Right atrium auricular region (tissue), 2 donors: ENCODE measurements around the gene B3GALNT2. TPM values are rescaled to one million over a fixed set of nuclear protein-coding genes. Genes with fewer than 3 reads are reported as not detected.

ENCODE experiments used
- DNase-seq: peaks from one replicate; pipeline ENCODE4 v3.0.0-alpha.2; 2019; ENCODE audit warnings: low spot score
- H3K27ac ChIP-seq, 2 donors: fragments of 200-600 bp; sonication (generic); 1 replicate in 1 of 2; 2 replicates in 1 of 2; pipeline ENCODE4 v1.5.1; 2016 to 2019
- H3K27me3 ChIP-seq, 2 donors: fragments of 200-600 bp; sonication (generic); one replicate each; pipeline versions ENCODE4 v1.5.1 to v1.6.0; 2017 to 2019
- H3K36me3 ChIP-seq: fragments of 200-600 bp; sonication (generic); one replicate; pipeline ENCODE4 v1.5.1; 2016
- H3K4me1 ChIP-seq, 2 donors: fragments of 200-600 bp; sonication (generic); one replicate each; pipeline versions ENCODE4 v1.5.1 to v1.6.0; 2017 to 2019
- H3K4me3 ChIP-seq, 2 donors: fragments of 200-600 bp; sonication (generic); 1 replicate in 1 of 2; 2 replicates in 1 of 2; pipeline ENCODE4 v1.5.1; 2017 to 2019; ENCODE audit warnings: mild to moderate bottlenecking in 1 of 2, moderate library complexity in 1 of 2
- H3K9me3 ChIP-seq, 2 donors: fragments of 200-600 bp; sonication (generic); one replicate each; pipeline ENCODE4 v1.5.1; 2019
- CTCF ChIP-seq, 2 donors: fragments of 200-600 bp; sonication (generic); IDR thresholded peaks; one replicate each; pipeline ENCODE4 v1.5.1; 2019; ENCODE audit warnings: antibody characterized with exemption in 2 of 2
- total RNA-seq, 2 donors: library from RNA; depleted of rRNA; stranded (reverse); fragments of >200 nt; gene quantifications; one replicate each; pipeline ENCODE4 v1.1.0, GENCODE V29; 2016

Gene B3GALNT2
- total RNA-seq, 2 donors from 2014 or later = 18.9 to 23.2 TPM

GRCh38 chr1:235408503-235408960 lies 95.7 kb downstream of the B3GALNT2 start:
- Histone ChIP-seq H3K27ac (no peak overlapping the region), H3K4me3 (no peak overlapping the region), H3K9me3 (no peaks in the 10 kb centered on the region), H3K4me1 (peaks cover 0 to 11% of the 10 kb centered on the region in 2 donors), H3K27me3 (no peaks in the 10 kb centered on the region), H3K36me3 (peaks cover under 1% of the 10 kb centered on the region)
- TF ChIP-seq CTCF (IDR thresholded peaks at IDR 0.05) = no peak
- DNase-seq = no peak

DNA sequence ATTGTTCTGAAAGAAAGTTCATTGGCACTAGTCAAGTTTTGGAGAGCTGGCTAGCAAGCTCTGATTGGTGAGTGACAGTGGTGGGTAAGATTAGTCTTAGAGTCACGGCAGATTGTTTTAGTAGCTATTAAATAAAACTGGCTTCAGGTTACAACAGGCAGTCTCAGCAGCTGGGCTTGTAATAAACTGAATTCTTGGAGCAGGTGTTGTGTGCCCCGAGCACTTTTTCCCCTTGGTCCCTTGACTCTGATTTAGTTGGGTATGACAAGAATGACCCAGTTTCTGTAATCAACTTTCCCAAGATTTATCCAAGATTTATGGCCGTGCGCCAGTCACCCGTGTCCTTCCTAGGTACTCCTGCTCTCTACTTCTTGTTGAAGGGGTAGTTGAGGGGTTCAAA lies 96.8 kb downstream of the B3GALNT2 start:
- peaks cover 0 to 11% of the 10 kb centered on the region in 2 donors for H3K4me1 ChIP-seq
- no peaks in the 10 kb centered on the region for H3K27me3 ChIP-seq
- H3K36me3 ChIP-seq = peaks cover 9% of the 10 kb centered on the region
- H3K9me3 ChIP-seq = no peaks in the 10 kb centered on the region
- H3K4me3 ChIP-seq = no peak overlapping the region
- H3K27ac ChIP-seq = no peak overlapping the region
- no peak for TF ChIP-seq CTCF (IDR thresholded peaks at IDR 0.05)
- DNase-seq = no peak

DNA sequence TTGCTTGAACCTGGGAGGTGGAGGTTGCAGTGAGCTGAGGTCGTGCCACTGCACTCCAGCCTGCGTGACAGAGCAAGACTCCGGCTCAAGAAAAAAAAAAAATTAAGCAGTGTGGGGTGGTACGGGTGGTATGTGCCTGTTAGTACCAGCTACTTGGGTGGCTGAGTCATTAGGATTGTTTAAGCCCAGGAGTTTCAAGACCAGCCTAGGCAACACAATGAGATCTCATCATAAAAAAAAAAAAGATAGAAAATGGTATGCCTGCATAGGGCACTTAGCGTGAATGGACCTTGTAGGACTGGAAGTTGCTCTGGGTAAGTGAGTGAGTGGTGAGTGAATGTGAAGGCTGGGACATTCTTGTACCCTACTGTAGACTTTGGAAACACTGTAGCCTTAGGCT lies 100.1 kb downstream of the B3GALNT2 start:
- no peaks in the 10 kb centered on the region for H3K9me3 ChIP-seq

DNA sequence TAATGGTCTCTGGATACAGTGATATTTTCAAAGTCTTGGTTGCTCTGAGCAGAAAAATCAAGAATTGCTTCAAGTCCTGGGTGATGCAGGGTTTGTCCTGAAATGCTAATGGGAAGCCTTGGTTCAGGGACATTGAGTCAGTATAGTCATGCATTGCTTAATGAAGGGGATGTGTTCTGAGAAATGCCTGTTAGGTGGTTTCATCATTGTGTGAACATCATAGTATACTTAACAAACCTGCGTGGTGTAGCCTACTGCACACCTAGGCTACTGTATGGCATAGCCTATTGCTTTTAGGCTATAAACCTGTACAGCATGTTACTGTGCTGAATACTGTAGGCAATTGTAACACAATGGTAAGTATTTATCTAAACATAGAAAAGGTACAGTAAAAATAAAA lies 100.7 kb downstream of the B3GALNT2 start:
- peaks cover 9% of the 10 kb centered on the region for H3K36me3 ChIP-seq
- DNase-seq = no peak
- H3K4me3 ChIP-seq = no peak overlapping the region
- H3K27me3 ChIP-seq = no peaks in the 10 kb centered on the region
- no peaks in the 10 kb centered on the region for H3K9me3 ChIP-seq
- peaks cover 0 to 3% of the 10 kb centered on the region in 2 donors for H3K4me1 ChIP-seq
- TF ChIP-seq CTCF (IDR thresholded peaks at IDR 0.05) = no peak
- no peak overlapping the region for H3K27ac ChIP-seq

More for the DNA sequence above, 100.1 kb downstream of the B3GALNT2 start:
- DNase-seq = no peak
- Histone ChIP-seq H3K4me3 (no peak overlapping the region), H3K4me1 (peaks cover 0 to 9% of the 10 kb centered on the region in 2 donors), H3K36me3 (peaks cover 9% of the 10 kb centered on the region), H3K27me3 (no peaks in the 10 kb centered on the region), H3K27ac (no peak overlapping the region)
- no peak for TF ChIP-seq CTCF (IDR thresholded peaks at IDR 0.05)

- no peak overlapping the region for H3K27ac ChIP-seq
- H3K27me3 ChIP-seq = no peaks in the 10 kb centered on the region
- no peak for TF ChIP-seq CTCF (IDR thresholded peaks at IDR 0.05)
- no peak overlapping the region for H3K4me3 ChIP-seq
- no peak for DNase-seq
- no peaks in the 10 kb centered on the region for H3K9me3 ChIP-seq
- H3K36me3 ChIP-seq = peaks cover 9% of the 10 kb centered on the region
- no peaks in the 10 kb centered on the region for H3K4me1 ChIP-seq
These were observed 101.6 kb downstream of the B3GALNT2 start for GRCh38 chr1:235402457-235403200.

DNA sequence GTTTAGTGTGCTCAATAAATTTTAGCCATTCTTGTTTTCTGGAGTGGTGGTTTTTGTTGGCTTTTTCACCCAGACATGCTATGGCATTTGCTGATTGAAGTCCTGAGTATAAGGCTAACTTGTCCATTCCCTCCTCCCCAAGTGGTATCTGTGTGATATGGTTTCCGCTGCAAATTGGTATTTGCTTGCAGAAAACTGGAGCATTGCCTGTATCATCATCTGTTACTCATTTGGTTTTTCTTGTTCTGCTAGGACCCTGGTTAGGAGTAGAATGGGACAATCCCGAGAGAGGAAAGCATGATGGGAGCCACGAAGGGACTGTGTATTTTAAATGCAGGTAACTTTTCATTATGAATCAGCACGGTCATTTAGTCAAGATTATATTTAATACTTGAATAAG lies 103.0 kb downstream of the B3GALNT2 start:
- peaks cover 9% of the 10 kb centered on the region for H3K36me3 ChIP-seq
- TF ChIP-seq CTCF (IDR thresholded peaks at IDR 0.05) = no peak
- no peaks in the 10 kb centered on the region for H3K4me1 ChIP-seq
- no peaks in the 10 kb centered on the region for H3K9me3 ChIP-seq
- DNase-seq = no peak
- no peak overlapping the region for H3K4me3 ChIP-seq
- H3K27me3 ChIP-seq = no peaks in the 10 kb centered on the region
- H3K27ac ChIP-seq = no peak overlapping the region
